Measurements from ENCODE around the gene CD38. TPM values are rescaled to one million over a fixed set of nuclear protein-coding genes. Genes with fewer than 3 reads are reported as not detected.

Gene CD38
- total and polyA plus RNA-seq, 4 donors, result 3.2 to 9.4 (median 5.3) TPM

DNA sequence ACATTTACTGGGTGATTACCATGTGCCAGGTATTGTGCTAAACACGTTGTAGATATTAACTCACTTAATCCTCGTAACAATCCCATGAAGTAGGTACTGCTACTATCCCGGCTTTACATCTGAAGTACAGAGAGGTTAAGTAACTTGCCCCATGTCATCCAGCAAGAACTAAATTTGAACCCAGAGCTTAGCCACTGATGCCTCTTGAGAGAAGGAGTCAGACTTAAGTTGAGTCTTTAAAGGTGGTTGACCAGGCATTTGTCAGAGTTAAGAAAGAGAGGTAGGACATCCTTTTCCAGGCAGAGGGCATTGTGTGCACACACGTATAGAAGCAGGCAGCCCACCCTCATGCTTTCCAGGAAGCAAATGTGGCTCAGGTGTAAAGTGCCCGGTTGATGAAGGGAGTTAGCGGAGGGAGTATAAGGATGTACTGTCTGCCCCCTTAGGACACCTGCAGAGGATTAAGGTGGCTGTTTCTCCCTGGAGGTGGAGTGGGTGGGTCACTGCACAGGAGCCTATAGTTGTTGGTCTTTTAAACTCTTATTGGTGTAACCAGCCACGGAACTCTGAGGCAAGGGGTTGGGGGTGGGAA lies 335 bp upstream of the CD38 start:
- Histone ChIP-seq H3K27me3 (ENCODE audit: control insufficient read depth in 4 of 4, insufficient read depth in 4 of 4, low read length in 3 of 4) (no peaks in the 10 kb centered on the region), H3K4me3 (ENCODE audit: low read depth in 1 of 3, low read length in 3 of 3) (peak overlapping the region; percentile 79 to 88 (median 83)), H3K4me1 (ENCODE audit: control insufficient read depth in 4 of 4, insufficient read depth in 4 of 4, low read length in 3 of 4) (peaks cover 0 to 17% (median 5%) of the 10 kb centered on the region in 4 donors), H3K9ac (ENCODE audit: low read depth in 1 of 2, low read length in 2 of 2) (peak overlapping the region in 1 of 2 donors; percentile 78), H3K36me3 (ENCODE audit: control insufficient read depth in 4 of 4, insufficient read depth in 3 of 4, low read depth in 1 of 4, low read length in 3 of 4) (no peaks in the 10 kb centered on the region), H3K27ac (ENCODE audit: low read depth in 1 of 2, low read length in 2 of 2) (no peak overlapping the region), H3K9me3 (ENCODE audit: control insufficient read depth in 4 of 4, low read length in 3 of 4) (no peaks in the 10 kb centered on the region)
- no peak for DNase-seq (ENCODE audit: low spot score)
- WGBS, result 81% methylated on average over 7 of the region's 7 CpGs
- TF ChIP-seq SP1 (IDR thresholded peaks at IDR 0.05) (no peak), GABPA (IDR thresholded peaks at IDR 0.05 in 1 of 2, conservative IDR thresholded peaks at IDR 0.05 in 1 of 2) (no peak), RXRA (IDR thresholded peaks at IDR 0.05) (no peak), NR2F2 (IDR thresholded peaks at IDR 0.05) (no peak), YY1 (IDR thresholded peaks at IDR 0.05) (no peak), RAD21 (IDR thresholded peaks at IDR 0.05) (no peak), HNF4G (IDR thresholded peaks at IDR 0.05) (no peak), HNF4A (conservative IDR thresholded peaks at IDR 0.05) (no peak), EGR1 (IDR thresholded peaks at IDR 0.05; ENCODE audit: low read depth in 2 of 2) (no peak), FOXA2 (IDR thresholded peaks at IDR 0.05) (no peak)
- TF ChIP-seq, protein P1, sequence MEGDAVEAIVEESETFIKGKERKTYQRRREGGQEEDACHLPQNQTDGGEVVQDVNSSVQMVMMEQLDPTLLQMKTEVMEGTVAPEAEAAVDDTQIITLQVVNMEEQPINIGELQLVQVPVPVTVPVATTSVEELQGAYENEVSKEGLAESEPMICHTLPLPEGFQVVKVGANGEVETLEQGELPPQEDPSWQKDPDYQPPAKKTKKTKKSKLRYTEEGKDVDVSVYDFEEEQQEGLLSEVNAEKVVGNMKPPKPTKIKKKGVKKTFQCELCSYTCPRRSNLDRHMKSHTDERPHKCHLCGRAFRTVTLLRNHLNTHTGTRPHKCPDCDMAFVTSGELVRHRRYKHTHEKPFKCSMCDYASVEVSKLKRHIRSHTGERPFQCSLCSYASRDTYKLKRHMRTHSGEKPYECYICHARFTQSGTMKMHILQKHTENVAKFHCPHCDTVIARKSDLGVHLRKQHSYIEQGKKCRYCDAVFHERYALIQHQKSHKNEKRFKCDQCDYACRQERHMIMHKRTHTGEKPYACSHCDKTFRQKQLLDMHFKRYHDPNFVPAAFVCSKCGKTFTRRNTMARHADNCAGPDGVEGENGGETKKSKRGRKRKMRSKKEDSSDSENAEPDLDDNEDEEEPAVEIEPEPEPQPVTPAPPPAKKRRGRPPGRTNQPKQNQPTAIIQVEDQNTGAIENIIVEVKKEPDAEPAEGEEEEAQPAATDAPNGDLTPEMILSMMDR (IDR thresholded peaks at IDR 0.05; ENCODE audit: low read depth, low read length, missing input control), result no peak
- TF ChIP-seq, protein P2, sequence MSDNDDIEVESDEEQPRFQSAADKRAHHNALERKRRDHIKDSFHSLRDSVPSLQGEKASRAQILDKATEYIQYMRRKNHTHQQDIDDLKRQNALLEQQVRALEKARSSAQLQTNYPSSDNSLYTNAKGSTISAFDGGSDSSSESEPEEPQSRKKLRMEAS (IDR thresholded peaks at IDR 0.05), result no peak
- TF ChIP-seq, protein P3, sequence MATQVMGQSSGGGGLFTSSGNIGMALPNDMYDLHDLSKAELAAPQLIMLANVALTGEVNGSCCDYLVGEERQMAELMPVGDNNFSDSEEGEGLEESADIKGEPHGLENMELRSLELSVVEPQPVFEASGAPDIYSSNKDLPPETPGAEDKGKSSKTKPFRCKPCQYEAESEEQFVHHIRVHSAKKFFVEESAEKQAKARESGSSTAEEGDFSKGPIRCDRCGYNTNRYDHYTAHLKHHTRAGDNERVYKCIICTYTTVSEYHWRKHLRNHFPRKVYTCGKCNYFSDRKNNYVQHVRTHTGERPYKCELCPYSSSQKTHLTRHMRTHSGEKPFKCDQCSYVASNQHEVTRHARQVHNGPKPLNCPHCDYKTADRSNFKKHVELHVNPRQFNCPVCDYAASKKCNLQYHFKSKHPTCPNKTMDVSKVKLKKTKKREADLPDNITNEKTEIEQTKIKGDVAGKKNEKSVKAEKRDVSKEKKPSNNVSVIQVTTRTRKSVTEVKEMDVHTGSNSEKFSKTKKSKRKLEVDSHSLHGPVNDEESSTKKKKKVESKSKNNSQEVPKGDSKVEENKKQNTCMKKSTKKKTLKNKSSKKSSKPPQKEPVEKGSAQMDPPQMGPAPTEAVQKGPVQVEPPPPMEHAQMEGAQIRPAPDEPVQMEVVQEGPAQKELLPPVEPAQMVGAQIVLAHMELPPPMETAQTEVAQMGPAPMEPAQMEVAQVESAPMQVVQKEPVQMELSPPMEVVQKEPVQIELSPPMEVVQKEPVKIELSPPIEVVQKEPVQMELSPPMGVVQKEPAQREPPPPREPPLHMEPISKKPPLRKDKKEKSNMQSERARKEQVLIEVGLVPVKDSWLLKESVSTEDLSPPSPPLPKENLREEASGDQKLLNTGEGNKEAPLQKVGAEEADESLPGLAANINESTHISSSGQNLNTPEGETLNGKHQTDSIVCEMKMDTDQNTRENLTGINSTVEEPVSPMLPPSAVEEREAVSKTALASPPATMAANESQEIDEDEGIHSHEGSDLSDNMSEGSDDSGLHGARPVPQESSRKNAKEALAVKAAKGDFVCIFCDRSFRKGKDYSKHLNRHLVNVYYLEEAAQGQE (IDR thresholded peaks at IDR 0.05), result no peak
- TF ChIP-seq, protein P4, sequence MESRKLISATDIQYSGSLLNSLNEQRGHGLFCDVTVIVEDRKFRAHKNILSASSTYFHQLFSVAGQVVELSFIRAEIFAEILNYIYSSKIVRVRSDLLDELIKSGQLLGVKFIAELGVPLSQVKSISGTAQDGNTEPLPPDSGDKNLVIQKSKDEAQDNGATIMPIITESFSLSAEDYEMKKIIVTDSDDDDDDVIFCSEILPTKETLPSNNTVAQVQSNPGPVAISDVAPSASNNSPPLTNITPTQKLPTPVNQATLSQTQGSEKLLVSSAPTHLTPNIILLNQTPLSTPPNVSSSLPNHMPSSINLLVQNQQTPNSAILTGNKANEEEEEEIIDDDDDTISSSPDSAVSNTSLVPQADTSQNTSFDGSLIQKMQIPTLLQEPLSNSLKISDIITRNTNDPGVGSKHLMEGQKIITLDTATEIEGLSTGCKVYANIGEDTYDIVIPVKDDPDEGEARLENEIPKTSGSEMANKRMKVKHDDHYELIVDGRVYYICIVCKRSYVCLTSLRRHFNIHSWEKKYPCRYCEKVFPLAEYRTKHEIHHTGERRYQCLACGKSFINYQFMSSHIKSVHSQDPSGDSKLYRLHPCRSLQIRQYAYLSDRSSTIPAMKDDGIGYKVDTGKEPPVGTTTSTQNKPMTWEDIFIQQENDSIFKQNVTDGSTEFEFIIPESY (IDR thresholded peaks at IDR 0.05), result no peak
- TF ChIP-seq, protein P5, sequence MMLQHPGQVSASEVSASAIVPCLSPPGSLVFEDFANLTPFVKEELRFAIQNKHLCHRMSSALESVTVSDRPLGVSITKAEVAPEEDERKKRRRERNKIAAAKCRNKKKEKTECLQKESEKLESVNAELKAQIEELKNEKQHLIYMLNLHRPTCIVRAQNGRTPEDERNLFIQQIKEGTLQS (IDR thresholded peaks at IDR 0.05), result no peak
